Measurements from ENCODE around the gene GRK4.

Gene GRK4

DNA sequence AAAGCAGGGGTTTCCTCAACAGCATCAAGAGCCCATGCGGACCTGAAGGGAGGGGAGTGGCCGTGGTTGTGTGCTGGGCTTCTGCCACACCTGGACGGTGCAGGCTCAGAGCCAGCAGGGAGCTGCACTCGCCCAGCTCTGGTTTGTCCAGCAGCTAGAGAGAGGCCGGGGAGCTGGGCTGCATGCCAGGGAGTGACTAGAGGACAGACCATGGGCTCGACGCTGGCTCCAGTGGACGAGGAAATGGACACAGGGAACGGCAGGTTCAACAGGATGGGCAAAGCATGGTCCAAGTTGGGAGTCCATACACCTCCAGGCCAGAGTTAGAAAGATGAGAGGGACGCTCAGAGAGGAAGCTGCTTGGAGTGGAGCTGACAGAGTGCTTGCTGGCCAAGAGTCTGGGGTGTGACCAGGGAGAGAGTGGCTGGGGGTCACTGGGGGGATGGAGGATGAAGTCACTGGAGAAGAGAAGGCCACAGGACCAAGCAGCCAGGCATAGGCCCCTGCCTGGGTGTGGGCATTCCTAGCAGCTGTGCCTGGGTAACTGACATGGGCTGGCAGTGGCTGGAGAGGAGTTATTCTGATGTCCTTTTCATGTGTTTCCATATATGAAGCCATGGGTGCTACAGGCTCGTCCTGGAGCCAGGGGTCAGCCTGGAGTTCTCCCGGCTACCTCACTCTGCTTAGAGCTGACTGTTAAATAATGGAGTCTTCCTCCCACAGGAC lies 68.1 kb downstream of the GRK4 start:
- H3K36me3 ChIP-seq (ENCODE audit: insufficient read depth, low read length), result no peaks in the 10 kb centered on the region
- no peak overlapping the region for H2AFZ ChIP-seq (ENCODE audit: low read depth, low read length)
- H3K27me3 ChIP-seq (ENCODE audit: insufficient read depth, low read length, poor library complexity), result no peaks in the 10 kb centered on the region
- no peak overlapping the region for H3K4me3 ChIP-seq (ENCODE audit: low read depth in 1 of 2, low read length in 2 of 2)
- H4K20me1 ChIP-seq (ENCODE audit: insufficient read depth, low read length), result no peaks in the 10 kb centered on the region
- no peaks in the 10 kb centered on the region for H3K9me3 ChIP-seq (ENCODE audit: insufficient read depth, low read length, severe bottlenecking)
- H3K4me2 ChIP-seq (ENCODE audit: insufficient read depth, low read length), result no peak overlapping the region
- no peaks in the 10 kb centered on the region for H3K4me1 ChIP-seq (ENCODE audit: insufficient read depth, low read length)
- no peak for ATAC-seq (ENCODE audit: insufficient read depth, low read depth)
- no peak for TF ChIP-seq EZH2 (IDR thresholded peaks at IDR 0.05; ENCODE audit: borderline replicate concordance, low read depth, low read length, severe bottlenecking)
- TF ChIP-seq, protein P1, sequence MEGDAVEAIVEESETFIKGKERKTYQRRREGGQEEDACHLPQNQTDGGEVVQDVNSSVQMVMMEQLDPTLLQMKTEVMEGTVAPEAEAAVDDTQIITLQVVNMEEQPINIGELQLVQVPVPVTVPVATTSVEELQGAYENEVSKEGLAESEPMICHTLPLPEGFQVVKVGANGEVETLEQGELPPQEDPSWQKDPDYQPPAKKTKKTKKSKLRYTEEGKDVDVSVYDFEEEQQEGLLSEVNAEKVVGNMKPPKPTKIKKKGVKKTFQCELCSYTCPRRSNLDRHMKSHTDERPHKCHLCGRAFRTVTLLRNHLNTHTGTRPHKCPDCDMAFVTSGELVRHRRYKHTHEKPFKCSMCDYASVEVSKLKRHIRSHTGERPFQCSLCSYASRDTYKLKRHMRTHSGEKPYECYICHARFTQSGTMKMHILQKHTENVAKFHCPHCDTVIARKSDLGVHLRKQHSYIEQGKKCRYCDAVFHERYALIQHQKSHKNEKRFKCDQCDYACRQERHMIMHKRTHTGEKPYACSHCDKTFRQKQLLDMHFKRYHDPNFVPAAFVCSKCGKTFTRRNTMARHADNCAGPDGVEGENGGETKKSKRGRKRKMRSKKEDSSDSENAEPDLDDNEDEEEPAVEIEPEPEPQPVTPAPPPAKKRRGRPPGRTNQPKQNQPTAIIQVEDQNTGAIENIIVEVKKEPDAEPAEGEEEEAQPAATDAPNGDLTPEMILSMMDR (IDR thresholded peaks at IDR 0.05; ENCODE audit: borderline replicate concordance, extremely low read depth, low read length, poor library complexity, severe bottlenecking), result no peak
- H3K79me2 ChIP-seq (ENCODE audit: insufficient read depth, low read length), result no peaks in the 10 kb centered on the region
- no peak overlapping the region for H3K9ac ChIP-seq (ENCODE audit: low read depth, low read length)
- H3K27ac ChIP-seq (ENCODE audit: low read length), result no peak overlapping the region
- DNase-seq, result no peak

DNA sequence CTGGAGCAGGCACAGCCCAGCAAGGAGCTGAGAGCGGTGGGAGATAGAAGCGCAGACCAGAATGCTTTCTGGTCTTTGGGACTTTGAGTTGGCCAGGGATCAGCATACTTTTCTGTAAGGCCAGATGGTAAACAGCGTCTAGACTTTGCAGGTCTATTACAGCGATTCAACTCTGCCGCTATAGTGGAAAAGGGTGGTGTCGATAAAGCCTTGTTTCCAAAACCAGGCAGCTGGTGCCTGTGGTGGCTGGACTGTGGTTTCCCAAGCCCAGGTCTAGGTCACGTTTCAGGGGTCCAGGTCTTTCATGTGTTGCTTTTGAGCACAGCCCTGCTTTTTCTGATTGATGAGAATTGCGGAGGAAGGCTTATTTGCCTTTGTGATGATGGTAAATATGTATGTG lies 70.9 kb downstream of the GRK4 start:
- H4K20me1 ChIP-seq (ENCODE audit: insufficient read depth, low read length), result no peaks in the 10 kb centered on the region
- no peaks in the 10 kb centered on the region for H3K79me2 ChIP-seq (ENCODE audit: insufficient read depth, low read length)
- no peak overlapping the region for H2AFZ ChIP-seq (ENCODE audit: low read depth, low read length)
- ATAC-seq (ENCODE audit: insufficient read depth, low read depth) (no peak), DNase-seq (no peak)
- no peaks in the 10 kb centered on the region for H3K9me3 ChIP-seq (ENCODE audit: insufficient read depth, low read length, severe bottlenecking)
- no peaks in the 10 kb centered on the region for H3K36me3 ChIP-seq (ENCODE audit: insufficient read depth, low read length)
- no peaks in the 10 kb centered on the region for H3K4me1 ChIP-seq (ENCODE audit: insufficient read depth, low read length)
- no peak for TF ChIP-seq EZH2 (IDR thresholded peaks at IDR 0.05; ENCODE audit: borderline replicate concordance, low read depth, low read length, severe bottlenecking)
- TF ChIP-seq, protein P1 (IDR thresholded peaks at IDR 0.05; ENCODE audit: borderline replicate concordance, extremely low read depth, low read length, poor library complexity, severe bottlenecking), result no peak
- H3K4me2 ChIP-seq (ENCODE audit: insufficient read depth, low read length), result no peak overlapping the region
- no peak overlapping the region for H3K27ac ChIP-seq (ENCODE audit: low read length)
- peaks cover 7% of the 10 kb centered on the region for H3K27me3 ChIP-seq (ENCODE audit: insufficient read depth, low read length, poor library complexity)
- H3K4me3 ChIP-seq (ENCODE audit: low read depth in 1 of 2, low read length in 2 of 2), result no peak overlapping the region
- no peak overlapping the region for H3K9ac ChIP-seq (ENCODE audit: low read depth, low read length)

DNA sequence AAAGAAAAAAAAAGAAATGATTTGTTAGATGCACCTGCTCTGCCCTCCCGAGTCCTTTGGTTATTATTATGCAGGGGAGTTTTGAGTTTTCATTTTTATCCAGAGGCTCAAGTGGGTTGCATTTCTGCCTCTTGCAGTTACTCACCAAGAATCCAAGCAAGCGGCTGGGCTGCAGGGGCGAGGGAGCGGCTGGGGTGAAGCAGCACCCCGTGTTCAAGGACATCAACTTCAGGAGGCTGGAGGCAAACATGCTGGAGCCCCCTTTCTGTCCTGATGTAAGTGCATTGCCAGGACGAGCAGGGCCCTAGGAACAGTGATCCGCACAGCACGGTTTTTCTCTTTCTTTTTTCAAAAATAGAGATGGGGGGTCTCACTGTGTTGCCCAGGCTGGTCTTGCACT lies 71.9 kb downstream of the GRK4 start:
- Histone ChIP-seq H3K4me3 (ENCODE audit: low read depth in 1 of 2, low read length in 2 of 2) (no peak overlapping the region), H3K79me2 (ENCODE audit: insufficient read depth, low read length) (no peaks in the 10 kb centered on the region), H4K20me1 (ENCODE audit: insufficient read depth, low read length) (no peaks in the 10 kb centered on the region), H3K9me3 (ENCODE audit: insufficient read depth, low read length, severe bottlenecking) (no peaks in the 10 kb centered on the region), H3K27ac (ENCODE audit: low read length) (no peak overlapping the region), H2AFZ (ENCODE audit: low read depth, low read length) (no peak overlapping the region), H3K9ac (ENCODE audit: low read depth, low read length) (no peak overlapping the region), H3K36me3 (ENCODE audit: insufficient read depth, low read length) (no peaks in the 10 kb centered on the region), H3K4me2 (ENCODE audit: insufficient read depth, low read length) (no peak overlapping the region), H3K4me1 (ENCODE audit: insufficient read depth, low read length) (no peaks in the 10 kb centered on the region), H3K27me3 (ENCODE audit: insufficient read depth, low read length, poor library complexity) (peaks cover 10% of the 10 kb centered on the region)
- no peak for DNase-seq
- no peak for ATAC-seq (ENCODE audit: insufficient read depth, low read depth)
- TF ChIP-seq, protein P1 (IDR thresholded peaks at IDR 0.05; ENCODE audit: borderline replicate concordance, extremely low read depth, low read length, poor library complexity, severe bottlenecking), result no peak
- TF ChIP-seq EZH2 (IDR thresholded peaks at IDR 0.05; ENCODE audit: borderline replicate concordance, low read depth, low read length, severe bottlenecking), result no peak

All from DND-41 (cell line).